ENCODE results near the gene CYBB. TPM values are rescaled to one million over a fixed set of nuclear protein-coding genes. Genes with fewer than 3 reads are reported as not detected.

CYBB gene
- not detected in 2 replicates for total RNA-seq

DNA sequence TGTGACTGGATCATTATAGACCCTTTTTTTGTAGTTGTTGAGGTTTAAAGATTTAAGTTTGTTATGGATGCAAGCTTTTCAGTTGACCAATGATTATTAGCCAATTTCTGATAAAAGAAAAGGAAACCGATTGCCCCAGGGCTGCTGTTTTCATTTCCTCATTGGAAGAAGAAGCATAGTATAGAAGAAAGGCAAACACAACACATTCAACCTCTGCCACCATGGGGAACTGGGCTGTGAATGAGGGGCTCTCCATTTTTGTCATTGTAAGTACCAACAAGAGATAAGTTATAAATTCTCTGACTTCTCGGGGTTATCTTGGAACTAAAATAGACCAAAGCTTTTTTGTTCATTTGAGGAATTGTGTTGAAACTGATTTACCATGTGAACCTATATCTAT, at the start of gene CYBB:
TSS of gene CYBB (plus strand) at position 203 of the 400 bp plus-strand sequence. CDS start at position 222, 19 bp downstream.

DNA sequence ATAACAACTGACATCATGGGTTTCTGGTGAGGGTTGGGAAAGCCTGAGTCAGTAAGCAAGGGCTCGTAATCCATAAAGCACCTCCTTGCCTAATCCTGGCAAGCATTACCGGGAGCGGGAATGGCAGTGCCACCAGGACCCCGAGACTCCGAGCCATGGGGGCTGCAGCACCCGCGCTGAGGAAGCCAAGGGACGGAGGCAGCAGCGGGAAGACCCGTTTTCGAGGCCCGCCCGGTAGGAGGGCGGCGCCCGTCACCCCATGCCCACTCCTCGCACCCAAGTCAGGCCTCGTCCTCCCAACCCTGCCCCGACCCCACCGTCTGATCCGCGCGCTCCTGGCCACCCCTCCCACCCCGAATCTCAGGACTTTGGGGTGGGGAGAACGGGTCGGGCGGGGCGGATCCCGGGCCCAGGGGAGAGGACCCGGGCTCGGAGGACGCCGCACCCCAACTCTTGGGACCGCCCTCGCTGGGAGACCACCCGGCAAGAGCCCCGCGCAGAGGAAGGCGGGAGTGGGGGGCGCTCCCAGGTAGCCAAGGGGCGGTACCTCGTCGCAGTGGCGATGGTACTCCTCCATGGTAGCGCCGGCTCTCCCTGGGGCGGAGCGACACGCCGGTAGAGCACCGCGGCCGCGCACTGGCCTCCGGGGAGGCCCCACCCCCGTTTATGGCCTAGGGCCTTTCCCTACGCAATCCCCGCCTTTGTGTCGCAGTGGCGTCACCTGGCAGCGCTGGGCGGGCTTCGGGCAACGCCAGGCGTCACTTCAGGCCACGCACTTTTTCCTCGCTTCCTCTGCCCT, 67.3 kb downstream of the CYBB start, which contains the start of gene DYNLT3:
TSS of gene DYNLT3 (minus strand) at position 638 of the 799 bp plus-strand sequence. CDS start at position 577, 61 bp downstream.

Other genes with a start within 250 kb of the CYBB start
- gene LANCL3, start 208.4 kb upstream of the CYBB start, total RNA-seq = under 0.01 and 0.26 TPM in 2 replicates
- gene XK, start 94.3 kb upstream of the CYBB start, total RNA-seq = 0.16 and 0.65 TPM in 2 replicates
- 32.3 and 35.9 TPM in 2 replicates for gene DYNLT3, start 67.5 kb downstream of the CYBB start, total RNA-seq
- gene SYTL5, start 226.5 kb downstream of the CYBB start, total RNA-seq = 0.65 and 1.4 TPM in 2 replicates

All from epithelial cell of alveolus of lung (primary cell).